Caco-2 (cell line): ENCODE results near the gene ABAT. TPM values are rescaled to one million over a fixed set of nuclear protein-coding genes. Genes with fewer than 3 reads are reported as not detected.
"Not testable (repeated sequence)": the region's sequence is repeated elsewhere in the genome, so short reads cannot be mapped to it uniquely, and the experiment has no call there.

ENCODE experiments used
- BruUV-seq: library from RNA; stranded (reverse); fragments of 400-500 nt; replicated peaks from 2 replicates; lab custom pipeline; 2021; lab: Mats Ljungman, UMichigan
- CTCF ChIA-PET: fragments of 300-600 bp; sonication (Branson Sonifier 250); formaldehyde crosslinking; loops from one replicate; lab custom pipeline; 2022; ENCODE audit warnings: antibody characterized with exemption; lab: Charles Lee
- POLR2A ChIA-PET: fragments of 300-600 bp; sonication (Branson Sonifier 250); formaldehyde crosslinking; loops from one replicate; lab custom pipeline; 2022; ENCODE audit warnings: antibody characterized with exemption; lab: Charles Lee
- DNase-seq, 2 experiments: peaks; one replicate each; pipeline versions ENCODE4 v3.0.0 to v3.0.0-alpha.2; 2020 to 2022
- H3K27me3 ChIP-seq: replicated peaks from 2 replicates; pipeline ENCODE4 v1.6.0; 2011; ENCODE audit warnings: low read length; ENCODE audit not compliant: control insufficient read depth, insufficient read depth
- H3K36me3 ChIP-seq: 2 replicates; pipeline ENCODE4 v1.5.1; 2011; ENCODE audit warnings: low read length; ENCODE audit not compliant: control insufficient read depth, insufficient read depth
- H3K4me1 ChIP-seq: fragments of 250-450 bp; sonication (Bioruptor Pico); 2 replicates; pipeline ENCODE4 v1.5.1; 2020; ENCODE audit warnings: mild to moderate bottlenecking
- H3K4me3 ChIP-seq: 2 replicates; pipeline ENCODE4 v1.5.1; 2011; ENCODE audit warnings: low read depth, mild to moderate bottlenecking, control low read depth, low read length
- H3K9me3 ChIP-seq: fragments of 250-450 bp; sonication (Bioruptor Pico); 2 replicates; pipeline ENCODE4 v1.5.1; 2020; ENCODE audit warnings: mild to moderate bottlenecking, moderate library complexity
- H3K27ac Mint-ChIP-seq: one replicate; pipeline ENCODE4 v1.8.0; 2022; ENCODE audit warnings: mixed read lengths; ENCODE audit not compliant: unreplicated experiment
- H3K27me3 Mint-ChIP-seq: one replicate; pipeline ENCODE4 v1.8.0; 2022; ENCODE audit warnings: mixed read lengths; ENCODE audit not compliant: insufficient read depth, unreplicated experiment
- H3K36me3 Mint-ChIP-seq: one replicate; pipeline ENCODE4 v1.8.0; 2022; ENCODE audit warnings: mild to moderate bottlenecking, mixed read lengths; ENCODE audit not compliant: insufficient read depth, unreplicated experiment
- H3K4me1 Mint-ChIP-seq: one replicate; pipeline ENCODE4 v1.8.0; 2022; ENCODE audit warnings: low read depth, mixed read lengths; ENCODE audit not compliant: unreplicated experiment
- H3K4me3 Mint-ChIP-seq: one replicate; pipeline ENCODE4 v1.8.0; 2022; ENCODE audit warnings: mild to moderate bottlenecking, moderate library complexity, mixed read lengths; ENCODE audit not compliant: unreplicated experiment
- H3K9me3 Mint-ChIP-seq: one replicate; pipeline ENCODE4 v1.8.0; 2022; ENCODE audit warnings: mixed read lengths; ENCODE audit not compliant: unreplicated experiment
- CTCF ChIP-seq, 2 experiments: fragments of 200-600 bp in 1 of 2; IDR thresholded peaks; 1 replicate in 1 of 2; 2 replicates in 1 of 2; pipeline versions ENCODE4 v1.5.1 to v1.8.0; 2011 to 2022; ENCODE audit warnings: antibody characterized with exemption in 1 of 2, control low read depth in 1 of 2, inconsistent platforms in 1 of 2, low read depth in 1 of 2, low read length in 1 of 2, mild to moderate bottlenecking in 1 of 2, moderate library complexity in 1 of 2; ENCODE audit not compliant: insufficient read depth in 1 of 2, severe bottlenecking in 1 of 2, unreplicated experiment in 1 of 2
- intact Hi-C: fragments of 100-400 bp; cut with micrococcal nuclease; formaldehyde crosslinking; loops from one replicate; pipeline ENCODE4 v1.10.0; 2022; ENCODE audit not compliant: unreplicated experiment
- total RNA-seq: library from RNA; stranded (reverse); gene quantifications from 2 replicates; pipeline ENCODE4 v1.2.3, GENCODE V29; 2022

The ABAT gene
- total RNA-seq, 1 experiment from 2014 or later, result 34.9 TPM

DNA sequence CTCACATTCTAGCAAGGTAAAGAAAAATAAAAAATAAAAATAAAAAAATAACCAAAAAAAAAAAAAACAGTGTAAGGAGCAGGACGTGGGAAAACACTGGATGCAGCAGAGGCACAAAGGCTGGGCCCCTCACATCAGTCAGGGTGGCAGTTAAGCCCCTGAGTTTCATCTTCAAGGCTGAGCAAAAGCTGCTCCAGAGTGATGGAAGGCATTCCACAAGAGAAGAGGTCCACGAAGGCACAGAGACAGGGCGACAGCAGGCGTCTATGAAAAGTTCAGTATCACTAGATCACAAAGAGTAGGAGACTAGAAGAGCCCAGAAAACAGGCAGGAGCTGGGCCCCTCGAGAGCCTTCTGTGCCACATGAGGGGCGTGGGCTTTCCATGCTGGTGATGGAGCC is 111.0 kb downstream of the ABAT start:
- Mint-ChIP-seq H3K4me1 (no peaks in the 10 kb centered on the region), H3K36me3 (no peaks in the 10 kb centered on the region), H3K9me3 (no peaks in the 10 kb centered on the region), H3K27ac (no peak overlapping the region), H3K27me3 (no peaks in the 10 kb centered on the region), H3K4me3 (no peak overlapping the region)
- TF ChIP-seq CTCF (IDR thresholded peaks at IDR 0.05; ENCODE audit: insufficient read depth in 1 of 2, low read depth in 1 of 2, low read length in 1 of 2, severe bottlenecking in 1 of 2, unreplicated experiment in 1 of 2), result no peak
- POLR2A ChIA-PET, result no interaction called here
- no peak for DNase-seq
- Histone ChIP-seq H3K4me1 (peaks cover 7% of the 10 kb centered on the region; the same call in 1 of the 2 replicates), H3K27me3 (no peaks in the 10 kb centered on the region), H3K9me3 (no peaks in the 10 kb centered on the region), H3K36me3 (no peaks in the 10 kb centered on the region; the same call in 1 of the 2 replicates), H3K4me3 (no peak overlapping the region)
- CTCF ChIA-PET, result no interaction called here
- intact Hi-C loops, result no loop called here
- BruUV-seq, result no TSS peak

DNA sequence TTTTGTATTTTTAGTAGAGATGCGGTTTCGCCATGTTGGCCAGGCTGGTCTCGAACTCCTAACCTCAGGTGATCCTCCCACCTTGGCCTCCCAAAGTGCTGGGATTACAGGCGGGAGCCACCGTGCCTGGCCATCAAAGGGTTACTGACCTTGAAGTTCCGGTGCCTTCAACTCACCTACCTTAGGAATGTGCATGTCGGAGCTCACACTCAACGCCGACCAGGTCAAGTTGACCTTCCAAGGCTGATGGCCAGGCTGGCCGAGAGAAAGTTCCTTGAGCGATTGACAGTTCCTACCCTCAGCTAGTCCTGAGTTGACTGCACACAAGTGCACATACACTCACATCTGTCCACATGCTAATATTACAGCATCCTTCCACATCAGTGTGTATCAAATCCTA is 111.9 kb downstream of the ABAT start:
- H3K36me3 ChIP-seq, H3K27ac Mint-ChIP-seq, CTCF ChIA-PET, intact Hi-C loops, H3K4me1 ChIP-seq, H3K27me3 Mint-ChIP-seq, H3K9me3 Mint-ChIP-seq, H3K4me3 Mint-ChIP-seq, H3K4me1 Mint-ChIP-seq, H3K9me3 ChIP-seq, H3K36me3 Mint-ChIP-seq, BruUV-seq, H3K4me3 ChIP-seq, POLR2A ChIA-PET, H3K27me3 ChIP-seq, DNase-seq: not testable (repeated sequence)

DNA sequence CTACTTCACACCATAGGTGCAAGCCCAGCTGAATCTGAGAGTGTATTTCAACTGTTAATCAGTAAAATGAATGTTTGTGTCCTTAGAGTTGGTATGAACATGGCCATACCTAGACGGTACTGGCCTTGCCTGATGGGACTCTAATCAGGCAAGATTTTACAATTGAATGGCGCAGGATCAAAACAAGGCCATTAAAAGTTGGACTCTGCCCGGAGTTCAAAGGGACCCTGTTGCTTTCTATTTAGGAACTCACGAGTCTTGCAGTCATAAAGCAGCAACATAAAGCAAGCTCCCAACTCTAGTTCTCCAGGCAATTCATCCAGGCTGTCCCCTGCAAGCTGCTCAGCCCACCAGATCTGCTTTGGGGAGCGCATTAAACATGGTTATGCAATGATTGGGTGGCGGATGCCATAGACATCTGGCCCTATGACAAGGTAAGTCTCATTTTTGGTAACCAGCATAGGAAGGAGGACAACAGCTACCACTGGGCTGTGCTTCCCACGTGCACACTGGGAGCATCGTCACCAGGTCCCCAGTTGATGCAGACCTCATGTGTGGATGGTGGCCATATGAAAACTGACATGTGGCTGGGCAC is 114.3 kb downstream of the ABAT start:
- Mint-ChIP-seq H3K9me3 (no peaks in the 10 kb centered on the region), H3K27ac (no peak overlapping the region), H3K36me3 (no peaks in the 10 kb centered on the region), H3K4me3 (no peak overlapping the region), H3K4me1 (no peaks in the 10 kb centered on the region), H3K27me3 (no peaks in the 10 kb centered on the region)
- POLR2A ChIA-PET, result no interaction called here
- Histone ChIP-seq H3K9me3 (no peaks in the 10 kb centered on the region), H3K36me3 (no peaks in the 10 kb centered on the region), H3K4me1 (peaks cover 5% of the 10 kb centered on the region; the same call in 1 of the 2 replicates), H3K4me3 (no peak overlapping the region), H3K27me3 (no peaks in the 10 kb centered on the region)
- no TSS peak for BruUV-seq
- CTCF ChIA-PET, result no interaction called here
- no peak for DNase-seq
- no peak for TF ChIP-seq CTCF (IDR thresholded peaks at IDR 0.05; ENCODE audit: insufficient read depth in 1 of 2, low read depth in 1 of 2, low read length in 1 of 2, severe bottlenecking in 1 of 2, unreplicated experiment in 1 of 2)
- intact Hi-C loops, result no loop called here
